ENCODE measurements around the gene MED13L. TPM values are rescaled to one million over a fixed set of nuclear protein-coding genes. Genes with fewer than 3 reads are reported as not detected.

The MED13L gene
- total RNA-seq, 4 donors from 2014 or later, result 153 to 251 (median 194) TPM

- TF ChIP-seq, protein P1, sequence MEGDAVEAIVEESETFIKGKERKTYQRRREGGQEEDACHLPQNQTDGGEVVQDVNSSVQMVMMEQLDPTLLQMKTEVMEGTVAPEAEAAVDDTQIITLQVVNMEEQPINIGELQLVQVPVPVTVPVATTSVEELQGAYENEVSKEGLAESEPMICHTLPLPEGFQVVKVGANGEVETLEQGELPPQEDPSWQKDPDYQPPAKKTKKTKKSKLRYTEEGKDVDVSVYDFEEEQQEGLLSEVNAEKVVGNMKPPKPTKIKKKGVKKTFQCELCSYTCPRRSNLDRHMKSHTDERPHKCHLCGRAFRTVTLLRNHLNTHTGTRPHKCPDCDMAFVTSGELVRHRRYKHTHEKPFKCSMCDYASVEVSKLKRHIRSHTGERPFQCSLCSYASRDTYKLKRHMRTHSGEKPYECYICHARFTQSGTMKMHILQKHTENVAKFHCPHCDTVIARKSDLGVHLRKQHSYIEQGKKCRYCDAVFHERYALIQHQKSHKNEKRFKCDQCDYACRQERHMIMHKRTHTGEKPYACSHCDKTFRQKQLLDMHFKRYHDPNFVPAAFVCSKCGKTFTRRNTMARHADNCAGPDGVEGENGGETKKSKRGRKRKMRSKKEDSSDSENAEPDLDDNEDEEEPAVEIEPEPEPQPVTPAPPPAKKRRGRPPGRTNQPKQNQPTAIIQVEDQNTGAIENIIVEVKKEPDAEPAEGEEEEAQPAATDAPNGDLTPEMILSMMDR (IDR thresholded peaks at IDR 0.05), result no peak
- peak; percentile 77 for ATAC-seq (ENCODE audit: low FRiP score)
- no peak for DNase-seq (ENCODE audit: low spot score)
Measured at GRCh38 chr12:116313194-116313927, 35.9 kb upstream of the MED13L start.

DNA sequence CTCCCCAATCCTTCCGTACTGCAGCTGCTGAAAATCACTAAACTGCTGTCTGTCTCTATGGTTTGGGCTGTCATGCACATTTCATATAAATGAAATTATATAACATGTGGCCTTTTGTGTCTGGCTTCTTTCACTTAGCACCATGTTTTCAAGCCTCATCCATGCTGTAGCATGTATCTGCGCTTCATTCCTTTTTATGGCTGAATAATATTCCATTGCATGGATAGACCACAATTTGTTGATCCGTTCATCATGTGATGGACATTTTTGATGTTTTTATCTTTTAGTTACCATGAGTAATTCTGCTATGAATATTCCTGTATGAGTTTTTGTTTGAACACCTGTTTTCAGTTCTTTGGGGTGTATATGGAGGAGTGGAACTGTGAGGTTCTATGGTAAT lies 32.6 kb upstream of the MED13L start:
- DNase-seq (ENCODE audit: low spot score) (no peak), ATAC-seq (ENCODE audit: low FRiP score) (no peak)
- TF ChIP-seq, protein P1 (IDR thresholded peaks at IDR 0.05), result no peak

- no peak for DNase-seq (ENCODE audit: low spot score)
- TF ChIP-seq, protein P1 (IDR thresholded peaks at IDR 0.05), result no peak
- ATAC-seq (ENCODE audit: low FRiP score), result no peak
Measured at GRCh38 chr12:116309343-116309742, 31.9 kb upstream of the MED13L start.

GRCh38 chr12:116308647-116309046 lies 31.2 kb upstream of the MED13L start:
- TF ChIP-seq, protein P1 (IDR thresholded peaks at IDR 0.05), result no peak
- no peak for DNase-seq (ENCODE audit: low spot score)
- no peak for ATAC-seq (ENCODE audit: low FRiP score)

GRCh38 chr12:116306968-116307367 lies 29.5 kb upstream of the MED13L start:
- no peak for ATAC-seq (ENCODE audit: low FRiP score)
- TF ChIP-seq, protein P1 (IDR thresholded peaks at IDR 0.05), result no peak
- no peak for DNase-seq (ENCODE audit: low spot score)

- ATAC-seq (ENCODE audit: low FRiP score), result no peak
- TF ChIP-seq, protein P1 (IDR thresholded peaks at IDR 0.05), result no peak
Measured at GRCh38 chr12:116306506-116306905, 29.0 kb upstream of the MED13L start.

GRCh38 chr12:116304621-116305020 lies 27.1 kb upstream of the MED13L start:
- TF ChIP-seq, protein P1 (IDR thresholded peaks at IDR 0.05), result no peak
- no peak for DNase-seq (ENCODE audit: low spot score)
- no peak for ATAC-seq (ENCODE audit: low FRiP score)

More at GRCh38 chr12:116306506-116306905, 29.0 kb upstream of the MED13L start:
- DNase-seq (ENCODE audit: low spot score), result no peak

All from omental fat pad (tissue), 4 donors.